ENCODE measurements around the gene COMT.

DNA sequence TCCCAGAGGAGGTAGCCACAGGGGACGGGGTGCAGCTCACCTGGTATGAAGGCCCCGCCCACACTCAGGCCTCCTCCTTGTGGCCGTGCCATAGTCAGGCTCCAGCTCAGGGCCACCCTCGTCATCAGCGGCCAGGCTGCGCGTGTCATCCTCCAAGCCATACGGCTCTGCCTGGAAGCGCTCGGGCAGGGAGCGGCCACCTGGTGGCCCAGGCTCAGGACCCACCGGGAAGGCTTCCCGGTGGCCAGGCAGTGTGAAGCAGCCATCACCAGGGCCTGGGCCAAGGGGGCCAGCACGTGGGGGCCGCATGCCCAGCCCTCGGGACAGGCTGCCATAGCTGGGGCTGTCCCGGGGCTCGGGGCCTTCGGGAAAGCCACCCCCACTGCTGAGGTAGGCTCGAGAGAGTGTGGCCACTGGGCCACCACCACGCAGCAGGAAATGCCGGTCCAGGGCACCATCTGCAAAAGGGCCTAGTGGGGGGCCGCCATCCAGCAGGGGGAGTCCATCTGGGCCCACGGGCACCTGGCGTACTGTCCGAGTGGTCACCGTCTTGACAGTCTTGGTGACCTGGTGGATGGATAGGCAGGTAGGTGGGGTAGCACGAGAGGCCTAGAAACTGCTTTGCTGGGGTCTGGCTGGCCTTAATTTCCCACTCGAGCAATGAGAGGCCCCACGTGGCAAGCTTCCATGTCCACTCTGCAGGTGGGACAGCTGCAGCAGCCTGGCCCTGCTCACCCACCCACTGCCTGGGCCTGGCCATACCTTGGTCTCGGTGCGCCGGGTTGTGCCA is 39.8 kb downstream of the COMT start:
- TF ChIP-seq, protein P1, sequence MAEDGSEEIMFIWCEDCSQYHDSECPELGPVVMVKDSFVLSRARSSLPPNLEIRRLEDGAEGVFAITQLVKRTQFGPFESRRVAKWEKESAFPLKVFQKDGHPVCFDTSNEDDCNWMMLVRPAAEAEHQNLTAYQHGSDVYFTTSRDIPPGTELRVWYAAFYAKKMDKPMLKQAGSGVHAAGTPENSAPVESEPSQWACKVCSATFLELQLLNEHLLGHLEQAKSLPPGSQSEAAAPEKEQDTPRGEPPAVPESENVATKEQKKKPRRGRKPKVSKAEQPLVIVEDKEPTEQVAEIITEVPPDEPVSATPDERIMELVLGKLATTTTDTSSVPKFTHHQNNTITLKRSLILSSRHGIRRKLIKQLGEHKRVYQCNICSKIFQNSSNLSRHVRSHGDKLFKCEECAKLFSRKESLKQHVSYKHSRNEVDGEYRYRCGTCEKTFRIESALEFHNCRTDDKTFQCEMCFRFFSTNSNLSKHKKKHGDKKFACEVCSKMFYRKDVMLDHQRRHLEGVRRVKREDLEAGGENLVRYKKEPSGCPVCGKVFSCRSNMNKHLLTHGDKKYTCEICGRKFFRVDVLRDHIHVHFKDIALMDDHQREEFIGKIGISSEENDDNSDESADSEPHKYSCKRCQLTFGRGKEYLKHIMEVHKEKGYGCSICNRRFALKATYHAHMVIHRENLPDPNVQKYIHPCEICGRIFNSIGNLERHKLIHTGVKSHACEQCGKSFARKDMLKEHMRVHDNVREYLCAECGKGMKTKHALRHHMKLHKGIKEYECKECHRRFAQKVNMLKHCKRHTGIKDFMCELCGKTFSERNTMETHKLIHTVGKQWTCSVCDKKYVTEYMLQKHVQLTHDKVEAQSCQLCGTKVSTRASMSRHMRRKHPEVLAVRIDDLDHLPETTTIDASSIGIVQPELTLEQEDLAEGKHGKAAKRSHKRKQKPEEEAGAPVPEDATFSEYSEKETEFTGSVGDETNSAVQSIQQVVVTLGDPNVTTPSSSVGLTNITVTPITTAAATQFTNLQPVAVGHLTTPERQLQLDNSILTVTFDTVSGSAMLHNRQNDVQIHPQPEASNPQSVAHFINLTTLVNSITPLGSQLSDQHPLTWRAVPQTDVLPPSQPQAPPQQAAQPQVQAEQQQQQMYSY (CRISPR knock-in tag; IDR thresholded peaks at IDR 0.05): no peak; the same call in 1 of the 2 replicates
- TF ChIP-seq TP53 (CRISPR knock-in tag; IDR thresholded peaks at IDR 0.05) (no peak), ZBTB21 (CRISPR knock-in tag; IDR thresholded peaks at IDR 0.05; ENCODE audit: borderline replicate concordance) (no peak), IRF2 (CRISPR knock-in tag; IDR thresholded peaks at IDR 0.05; ENCODE audit: borderline replicate concordance, low read depth) (no peak), CREB1 (CRISPR knock-in tag; IDR thresholded peaks at IDR 0.05) (no peak), MYBL2 (CRISPR knock-in tag; IDR thresholded peaks at IDR 0.05) (no peak), ELF4 (CRISPR knock-in tag; IDR thresholded peaks at IDR 0.05; ENCODE audit: low read depth) (no peak), NFE2L1 (CRISPR knock-in tag; IDR thresholded peaks at IDR 0.05) (no peak)
- TF ChIP-seq, protein P2, sequence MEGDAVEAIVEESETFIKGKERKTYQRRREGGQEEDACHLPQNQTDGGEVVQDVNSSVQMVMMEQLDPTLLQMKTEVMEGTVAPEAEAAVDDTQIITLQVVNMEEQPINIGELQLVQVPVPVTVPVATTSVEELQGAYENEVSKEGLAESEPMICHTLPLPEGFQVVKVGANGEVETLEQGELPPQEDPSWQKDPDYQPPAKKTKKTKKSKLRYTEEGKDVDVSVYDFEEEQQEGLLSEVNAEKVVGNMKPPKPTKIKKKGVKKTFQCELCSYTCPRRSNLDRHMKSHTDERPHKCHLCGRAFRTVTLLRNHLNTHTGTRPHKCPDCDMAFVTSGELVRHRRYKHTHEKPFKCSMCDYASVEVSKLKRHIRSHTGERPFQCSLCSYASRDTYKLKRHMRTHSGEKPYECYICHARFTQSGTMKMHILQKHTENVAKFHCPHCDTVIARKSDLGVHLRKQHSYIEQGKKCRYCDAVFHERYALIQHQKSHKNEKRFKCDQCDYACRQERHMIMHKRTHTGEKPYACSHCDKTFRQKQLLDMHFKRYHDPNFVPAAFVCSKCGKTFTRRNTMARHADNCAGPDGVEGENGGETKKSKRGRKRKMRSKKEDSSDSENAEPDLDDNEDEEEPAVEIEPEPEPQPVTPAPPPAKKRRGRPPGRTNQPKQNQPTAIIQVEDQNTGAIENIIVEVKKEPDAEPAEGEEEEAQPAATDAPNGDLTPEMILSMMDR (IDR thresholded peaks at IDR 0.05): no peak
- TF ChIP-seq, protein P3, sequence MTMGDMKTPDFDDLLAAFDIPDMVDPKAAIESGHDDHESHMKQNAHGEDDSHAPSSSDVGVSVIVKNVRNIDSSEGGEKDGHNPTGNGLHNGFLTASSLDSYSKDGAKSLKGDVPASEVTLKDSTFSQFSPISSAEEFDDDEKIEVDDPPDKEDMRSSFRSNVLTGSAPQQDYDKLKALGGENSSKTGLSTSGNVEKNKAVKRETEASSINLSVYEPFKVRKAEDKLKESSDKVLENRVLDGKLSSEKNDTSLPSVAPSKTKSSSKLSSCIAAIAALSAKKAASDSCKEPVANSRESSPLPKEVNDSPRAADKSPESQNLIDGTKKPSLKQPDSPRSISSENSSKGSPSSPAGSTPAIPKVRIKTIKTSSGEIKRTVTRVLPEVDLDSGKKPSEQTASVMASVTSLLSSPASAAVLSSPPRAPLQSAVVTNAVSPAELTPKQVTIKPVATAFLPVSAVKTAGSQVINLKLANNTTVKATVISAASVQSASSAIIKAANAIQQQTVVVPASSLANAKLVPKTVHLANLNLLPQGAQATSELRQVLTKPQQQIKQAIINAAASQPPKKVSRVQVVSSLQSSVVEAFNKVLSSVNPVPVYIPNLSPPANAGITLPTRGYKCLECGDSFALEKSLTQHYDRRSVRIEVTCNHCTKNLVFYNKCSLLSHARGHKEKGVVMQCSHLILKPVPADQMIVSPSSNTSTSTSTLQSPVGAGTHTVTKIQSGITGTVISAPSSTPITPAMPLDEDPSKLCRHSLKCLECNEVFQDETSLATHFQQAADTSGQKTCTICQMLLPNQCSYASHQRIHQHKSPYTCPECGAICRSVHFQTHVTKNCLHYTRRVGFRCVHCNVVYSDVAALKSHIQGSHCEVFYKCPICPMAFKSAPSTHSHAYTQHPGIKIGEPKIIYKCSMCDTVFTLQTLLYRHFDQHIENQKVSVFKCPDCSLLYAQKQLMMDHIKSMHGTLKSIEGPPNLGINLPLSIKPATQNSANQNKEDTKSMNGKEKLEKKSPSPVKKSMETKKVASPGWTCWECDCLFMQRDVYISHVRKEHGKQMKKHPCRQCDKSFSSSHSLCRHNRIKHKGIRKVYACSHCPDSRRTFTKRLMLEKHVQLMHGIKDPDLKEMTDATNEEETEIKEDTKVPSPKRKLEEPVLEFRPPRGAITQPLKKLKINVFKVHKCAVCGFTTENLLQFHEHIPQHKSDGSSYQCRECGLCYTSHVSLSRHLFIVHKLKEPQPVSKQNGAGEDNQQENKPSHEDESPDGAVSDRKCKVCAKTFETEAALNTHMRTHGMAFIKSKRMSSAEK (CRISPR knock-in tag; IDR thresholded peaks at IDR 0.05; ENCODE audit: borderline replicate concordance): no peak
- TF ChIP-seq, protein P4, sequence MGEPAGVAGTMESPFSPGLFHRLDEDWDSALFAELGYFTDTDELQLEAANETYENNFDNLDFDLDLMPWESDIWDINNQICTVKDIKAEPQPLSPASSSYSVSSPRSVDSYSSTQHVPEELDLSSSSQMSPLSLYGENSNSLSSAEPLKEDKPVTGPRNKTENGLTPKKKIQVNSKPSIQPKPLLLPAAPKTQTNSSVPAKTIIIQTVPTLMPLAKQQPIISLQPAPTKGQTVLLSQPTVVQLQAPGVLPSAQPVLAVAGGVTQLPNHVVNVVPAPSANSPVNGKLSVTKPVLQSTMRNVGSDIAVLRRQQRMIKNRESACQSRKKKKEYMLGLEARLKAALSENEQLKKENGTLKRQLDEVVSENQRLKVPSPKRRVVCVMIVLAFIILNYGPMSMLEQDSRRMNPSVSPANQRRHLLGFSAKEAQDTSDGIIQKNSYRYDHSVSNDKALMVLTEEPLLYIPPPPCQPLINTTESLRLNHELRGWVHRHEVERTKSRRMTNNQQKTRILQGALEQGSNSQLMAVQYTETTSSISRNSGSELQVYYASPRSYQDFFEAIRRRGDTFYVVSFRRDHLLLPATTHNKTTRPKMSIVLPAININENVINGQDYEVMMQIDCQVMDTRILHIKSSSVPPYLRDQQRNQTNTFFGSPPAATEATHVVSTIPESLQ (CRISPR knock-in tag; IDR thresholded peaks at IDR 0.05): no peak
- TF ChIP-seq, protein P5, sequence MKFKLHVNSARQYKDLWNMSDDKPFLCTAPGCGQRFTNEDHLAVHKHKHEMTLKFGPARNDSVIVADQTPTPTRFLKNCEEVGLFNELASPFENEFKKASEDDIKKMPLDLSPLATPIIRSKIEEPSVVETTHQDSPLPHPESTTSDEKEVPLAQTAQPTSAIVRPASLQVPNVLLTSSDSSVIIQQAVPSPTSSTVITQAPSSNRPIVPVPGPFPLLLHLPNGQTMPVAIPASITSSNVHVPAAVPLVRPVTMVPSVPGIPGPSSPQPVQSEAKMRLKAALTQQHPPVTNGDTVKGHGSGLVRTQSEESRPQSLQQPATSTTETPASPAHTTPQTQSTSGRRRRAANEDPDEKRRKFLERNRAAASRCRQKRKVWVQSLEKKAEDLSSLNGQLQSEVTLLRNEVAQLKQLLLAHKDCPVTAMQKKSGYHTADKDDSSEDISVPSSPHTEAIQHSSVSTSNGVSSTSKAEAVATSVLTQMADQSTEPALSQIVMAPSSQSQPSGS (CRISPR knock-in tag; IDR thresholded peaks at IDR 0.05; ENCODE audit: borderline replicate concordance, low read depth): no peak
- TF ChIP-seq, protein P6, sequence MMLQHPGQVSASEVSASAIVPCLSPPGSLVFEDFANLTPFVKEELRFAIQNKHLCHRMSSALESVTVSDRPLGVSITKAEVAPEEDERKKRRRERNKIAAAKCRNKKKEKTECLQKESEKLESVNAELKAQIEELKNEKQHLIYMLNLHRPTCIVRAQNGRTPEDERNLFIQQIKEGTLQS (CRISPR knock-in tag; conservative IDR thresholded peaks at IDR 0.05): no peak
- TF ChIP-seq, protein P7, sequence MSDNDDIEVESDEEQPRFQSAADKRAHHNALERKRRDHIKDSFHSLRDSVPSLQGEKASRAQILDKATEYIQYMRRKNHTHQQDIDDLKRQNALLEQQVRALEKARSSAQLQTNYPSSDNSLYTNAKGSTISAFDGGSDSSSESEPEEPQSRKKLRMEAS (CRISPR knock-in tag; IDR thresholded peaks at IDR 0.05): no peak

Measured in WTC11 (cell line).